ENCODE data around the gene BCAS3.

- TF ChIP-seq TAF1 (IDR thresholded peaks at IDR 0.05; ENCODE audit: low read depth) (no peak), CREB1 (IDR thresholded peaks at IDR 0.05; ENCODE audit: low read depth) (no peak), EP300 (IDR thresholded peaks at IDR 0.05; ENCODE audit: borderline replicate concordance) (no peak), YY1 (IDR thresholded peaks at IDR 0.05; ENCODE audit: low read depth) (no peak), REST (IDR thresholded peaks at IDR 0.05; ENCODE audit: low read depth) (no peak)
These were observed 561.7 kb downstream of the BCAS3 start for GRCh38 chr17:61239327-61239726.

All from Ishikawa (cell line).